Subcutaneous adipose tissue (tissue), 4 donors: ENCODE data around the gene POR. TPM values are rescaled to one million over a fixed set of nuclear protein-coding genes. Genes with fewer than 3 reads are reported as not detected.

ENCODE experiments used
- CTCF ChIP-seq: fragments of 450-650 bp; IDR thresholded peaks from one replicate; pipeline ENCODE4 v1.5.1; 2016; ENCODE audit warnings: low read depth, mild to moderate bottlenecking, control low read depth, antibody characterized with exemption, moderate library complexity
- total RNA-seq, 4 donors: library from RNA; depleted of rRNA; stranded (reverse); fragments of >200 nt; gene quantifications; one replicate each; pipeline ENCODE4 v1.1.0, GENCODE V29; 2016

Gene POR
- total RNA-seq, 4 donors from 2014 or later: 72.2 to 107 (median 79.5) TPM

- no peak for TF ChIP-seq CTCF
These were observed 30.6 kb downstream of the POR start for GRCh38 chr7:75945297-75946168.

- no peak for TF ChIP-seq CTCF
These were observed 31.4 kb downstream of the POR start for GRCh38 chr7:75946207-75946855.

GRCh38 chr7:75948179-75948578 is 33.2 kb downstream of the POR start:
- TF ChIP-seq CTCF: no peak

GRCh38 chr7:75950111-75950681 is 35.2 kb downstream of the POR start:
- no peak for TF ChIP-seq CTCF

GRCh38 chr7:75951506-75951905 is 36.6 kb downstream of the POR start:
- no peak for TF ChIP-seq CTCF

GRCh38 chr7:75953431-75953830 is 38.5 kb downstream of the POR start:
- TF ChIP-seq CTCF: no peak

GRCh38 chr7:75953931-75954330 is 39.0 kb downstream of the POR start:
- TF ChIP-seq CTCF: no peak
